ENCODE measurements around the gene TDRD12.

The TDRD12 gene

DNA sequence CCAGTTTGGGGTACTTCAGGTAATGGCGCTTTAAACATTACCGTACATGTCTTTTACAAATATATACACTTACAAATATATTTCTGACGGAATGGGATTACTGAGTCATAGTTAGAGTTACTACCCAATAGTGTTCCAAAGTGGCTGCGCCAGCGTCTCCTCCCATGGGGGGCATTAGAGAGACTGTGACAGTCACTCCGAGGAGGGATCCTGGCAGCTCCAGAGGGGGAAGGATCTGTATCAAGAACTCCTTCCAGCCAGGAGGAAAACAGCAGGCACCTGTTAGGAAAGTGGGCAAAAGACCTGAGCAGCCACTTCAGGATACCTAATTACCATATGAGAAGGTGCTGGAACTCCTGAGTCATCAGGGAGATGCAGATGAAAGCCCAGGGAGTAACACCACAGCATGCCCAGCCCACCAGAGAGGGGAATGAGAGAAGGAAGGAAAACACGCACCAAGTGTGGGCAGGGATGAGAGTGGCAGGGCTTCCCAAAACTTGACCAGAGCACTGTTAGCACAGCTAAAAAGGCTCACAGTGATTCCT, 97.1 kb downstream of the TDRD12 start:
- no peak for DNase-seq (ENCODE audit: low read depth, low spot score)
- in situ Hi-C loops (cut with HindIII; ENCODE audit: low sequenced_read_pairs): no loop called here

DNA sequence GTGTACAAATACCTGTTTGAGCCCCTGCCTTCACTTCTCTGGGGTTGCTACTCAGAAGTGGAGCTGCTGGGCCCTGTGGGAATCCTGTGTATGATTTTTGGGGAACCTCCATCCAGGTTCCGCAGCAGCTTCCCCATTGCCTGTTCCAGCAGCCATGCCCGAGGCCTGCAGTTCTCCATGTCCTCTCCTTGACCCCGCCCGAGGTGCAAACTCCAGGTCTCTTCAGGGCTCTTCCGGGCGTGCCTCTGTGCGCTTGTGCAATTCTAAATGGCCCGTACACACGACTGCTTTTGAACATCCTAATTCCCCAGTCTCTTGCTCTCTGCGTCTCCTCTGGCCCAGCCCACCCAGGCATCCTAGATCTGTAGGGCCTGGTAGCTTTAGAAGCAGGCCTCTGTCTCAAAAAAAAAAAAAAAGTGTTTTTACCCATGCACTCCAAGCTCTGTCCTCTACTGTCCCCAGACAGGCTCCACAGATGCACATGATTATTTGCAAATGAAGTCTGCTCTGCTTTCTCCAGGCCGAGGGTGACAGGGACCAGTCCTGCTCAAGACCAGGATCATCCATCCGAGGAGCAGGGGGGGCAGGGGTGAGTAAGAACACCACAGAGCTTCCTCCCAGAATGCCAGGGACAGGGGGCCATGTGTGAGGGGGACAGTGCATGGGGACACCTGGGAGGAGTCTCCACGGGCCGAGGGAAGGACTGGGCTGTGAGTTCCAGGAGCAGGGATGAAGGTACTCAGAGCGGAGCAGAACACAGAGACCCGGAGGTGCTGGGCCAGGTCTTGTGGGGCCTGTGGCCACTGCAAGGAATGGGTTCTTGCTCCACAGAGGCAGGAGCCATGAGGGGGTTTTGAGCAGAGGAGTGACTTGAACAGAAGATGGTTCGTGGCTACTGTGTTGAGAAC, 98.3 kb downstream of the TDRD12 start:
- in situ Hi-C loops (cut with HindIII; ENCODE audit: low sequenced_read_pairs): no loop called here
- no peak for DNase-seq (ENCODE audit: low read depth, low spot score)
- TF ChIP-seq, protein P1, sequence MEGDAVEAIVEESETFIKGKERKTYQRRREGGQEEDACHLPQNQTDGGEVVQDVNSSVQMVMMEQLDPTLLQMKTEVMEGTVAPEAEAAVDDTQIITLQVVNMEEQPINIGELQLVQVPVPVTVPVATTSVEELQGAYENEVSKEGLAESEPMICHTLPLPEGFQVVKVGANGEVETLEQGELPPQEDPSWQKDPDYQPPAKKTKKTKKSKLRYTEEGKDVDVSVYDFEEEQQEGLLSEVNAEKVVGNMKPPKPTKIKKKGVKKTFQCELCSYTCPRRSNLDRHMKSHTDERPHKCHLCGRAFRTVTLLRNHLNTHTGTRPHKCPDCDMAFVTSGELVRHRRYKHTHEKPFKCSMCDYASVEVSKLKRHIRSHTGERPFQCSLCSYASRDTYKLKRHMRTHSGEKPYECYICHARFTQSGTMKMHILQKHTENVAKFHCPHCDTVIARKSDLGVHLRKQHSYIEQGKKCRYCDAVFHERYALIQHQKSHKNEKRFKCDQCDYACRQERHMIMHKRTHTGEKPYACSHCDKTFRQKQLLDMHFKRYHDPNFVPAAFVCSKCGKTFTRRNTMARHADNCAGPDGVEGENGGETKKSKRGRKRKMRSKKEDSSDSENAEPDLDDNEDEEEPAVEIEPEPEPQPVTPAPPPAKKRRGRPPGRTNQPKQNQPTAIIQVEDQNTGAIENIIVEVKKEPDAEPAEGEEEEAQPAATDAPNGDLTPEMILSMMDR (IDR thresholded peaks at IDR 0.05; ENCODE audit: low read depth, low read length): no peak
- H3K4me3 ChIP-seq (ENCODE audit: low read depth, low read length): no peak overlapping the region

More for the DNA sequence above, 97.1 kb downstream of the TDRD12 start:
- no peak overlapping the region for H3K4me3 ChIP-seq (ENCODE audit: low read depth, low read length)
- TF ChIP-seq, protein P1 (IDR thresholded peaks at IDR 0.05; ENCODE audit: low read depth, low read length): no peak

DNA sequence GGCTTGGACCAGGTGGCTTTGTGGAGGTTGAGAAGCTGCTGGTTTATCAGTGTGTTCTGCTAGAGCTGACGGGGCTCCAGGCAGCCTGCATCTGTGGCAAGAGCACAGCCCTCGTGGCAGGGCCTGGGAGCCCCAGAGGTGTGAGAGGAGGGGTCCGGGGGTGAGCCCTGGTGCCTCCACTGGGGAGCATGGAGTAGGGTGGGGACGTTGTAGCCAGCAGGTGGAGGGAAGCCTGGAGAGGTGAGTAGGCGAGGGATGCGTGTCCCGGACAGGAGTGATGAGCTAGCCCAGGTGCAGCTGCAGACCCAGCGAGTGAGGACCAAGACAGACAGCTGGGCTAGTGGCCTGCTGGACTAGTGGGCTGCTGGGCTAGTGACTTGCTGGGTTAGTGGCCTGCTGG, 99.0 kb downstream of the TDRD12 start:
- TF ChIP-seq, protein P1 (IDR thresholded peaks at IDR 0.05; ENCODE audit: low read depth, low read length): no peak
- in situ Hi-C loops (cut with HindIII; ENCODE audit: low sequenced_read_pairs): no loop called here
- no peak for DNase-seq (ENCODE audit: low read depth, low spot score)

DNA sequence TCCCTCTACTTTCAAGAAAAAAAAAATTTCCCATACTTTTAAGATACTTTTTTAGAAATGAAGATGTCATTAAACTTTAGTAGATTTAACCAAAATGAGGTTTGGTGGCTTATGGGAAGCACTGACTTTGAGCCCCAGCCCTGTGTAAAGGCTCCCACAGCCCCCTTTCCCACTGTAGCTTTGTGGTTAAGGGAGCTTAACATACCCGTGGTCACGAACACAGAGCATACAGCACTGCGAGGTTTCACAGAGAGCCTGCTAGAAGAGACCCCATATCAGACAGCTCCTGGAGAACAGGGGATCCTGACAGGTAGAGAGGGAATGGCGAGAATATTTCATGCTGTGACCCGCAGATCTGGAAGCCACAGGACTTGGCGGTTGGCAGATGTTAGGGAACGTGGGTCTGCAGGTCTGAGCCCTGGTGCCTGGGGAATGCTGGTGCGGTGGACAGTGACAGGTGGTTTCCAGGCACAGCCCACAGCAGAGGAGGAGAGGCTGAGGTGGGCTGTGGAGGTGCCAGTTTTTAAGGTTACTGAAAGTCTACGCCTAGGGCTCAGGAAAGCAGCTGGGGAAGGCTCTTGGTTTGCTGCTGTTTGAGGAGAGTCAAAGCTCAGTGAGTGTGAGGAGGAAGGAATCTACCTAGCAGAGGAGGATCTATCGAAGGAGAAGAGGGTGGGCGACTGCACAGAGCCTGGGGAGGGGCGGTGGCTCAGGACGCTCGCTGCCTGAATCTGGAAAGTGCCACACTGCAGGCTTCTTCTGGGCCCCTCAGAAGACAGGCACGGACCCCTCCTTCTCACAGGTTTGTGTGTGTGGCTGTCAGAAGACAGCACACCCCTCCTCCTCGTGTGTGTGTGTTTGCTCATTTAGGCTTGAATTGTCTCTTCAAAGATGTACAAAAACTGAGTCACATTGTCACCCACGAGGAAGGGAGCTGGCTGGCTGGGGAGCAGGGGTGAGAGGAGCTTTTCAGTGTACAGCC, 100.1 kb downstream of the TDRD12 start:
- no peak overlapping the region for H3K4me3 ChIP-seq (ENCODE audit: low read depth, low read length)
- in situ Hi-C loops (cut with HindIII; ENCODE audit: low sequenced_read_pairs): no loop called here
- DNase-seq (ENCODE audit: low read depth, low spot score): no peak
- TF ChIP-seq, protein P1 (IDR thresholded peaks at IDR 0.05; ENCODE audit: low read depth, low read length): no peak

More for the DNA sequence above, 99.0 kb downstream of the TDRD12 start:
- no peak overlapping the region for H3K4me3 ChIP-seq (ENCODE audit: low read depth, low read length)

DNA sequence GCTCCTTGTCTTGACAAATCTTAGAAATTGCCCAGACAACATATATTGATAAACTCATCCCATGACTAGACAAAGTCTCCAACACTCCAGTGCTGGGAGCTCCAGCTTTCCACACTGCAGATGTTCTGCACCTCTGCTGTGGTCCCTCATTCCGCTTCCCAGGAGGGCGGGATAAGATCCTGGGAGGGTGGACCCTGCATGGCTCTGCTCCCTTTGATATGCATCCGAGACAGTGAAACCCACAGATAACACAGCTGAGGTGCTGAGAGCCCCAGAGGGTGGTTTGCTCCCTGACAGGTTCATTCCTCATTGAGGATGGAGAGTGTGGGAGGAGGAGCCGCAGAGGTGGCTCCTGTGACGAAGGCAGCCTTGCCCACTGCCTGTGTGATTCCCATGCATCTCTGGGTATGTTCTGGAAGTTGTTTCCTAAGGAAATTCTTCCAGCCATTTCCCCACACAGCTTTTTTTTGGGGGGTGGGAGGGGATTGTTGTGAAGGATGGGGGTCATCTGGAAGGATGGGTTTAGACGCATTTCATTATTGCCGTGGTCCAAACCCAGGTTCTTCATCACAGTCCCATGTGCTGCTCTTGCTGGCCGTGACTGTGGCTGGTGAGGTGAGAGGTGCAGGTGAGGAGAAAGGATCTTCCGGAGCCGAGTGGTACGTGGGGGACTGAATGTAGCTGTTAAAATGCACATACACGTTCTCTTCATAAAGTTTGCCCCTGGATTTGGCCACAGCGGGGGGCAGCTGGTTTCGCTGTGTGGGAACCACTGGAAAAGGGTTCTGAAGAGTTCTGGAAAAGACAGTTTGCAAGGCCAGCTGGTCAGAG, 103.6 kb downstream of the TDRD12 start:
- in situ Hi-C loops (cut with HindIII; ENCODE audit: low sequenced_read_pairs): no loop called here

More for the DNA sequence above, 103.6 kb downstream of the TDRD12 start:
- H3K4me3 ChIP-seq (ENCODE audit: low read depth, low read length): no peak overlapping the region
- TF ChIP-seq, protein P1 (IDR thresholded peaks at IDR 0.05; ENCODE audit: low read depth, low read length): no peak
- no peak for DNase-seq (ENCODE audit: low read depth, low spot score)

Measured in astrocyte of the spinal cord (primary cell).